ENCODE results near the gene ZFP14. TPM values are rescaled to one million over a fixed set of nuclear protein-coding genes. Genes with fewer than 3 reads are reported as not detected.
"Not testable (repeated sequence)": the region's sequence is repeated elsewhere in the genome, so short reads cannot be mapped to it uniquely, and the experiment has no call there.

Gene ZFP14
- total RNA-seq, 1 donor from 2014 or later, result 3.5 TPM

- peak; percentile 45 for DNase-seq (ENCODE audit: extremely low read depth, low read depth, low spot score)
Measured at GRCh38 chr19:36331353-36332228, 47.4 kb downstream of the ZFP14 start.

- DNase-seq (ENCODE audit: extremely low read depth, low read depth, low spot score), result no peak
Measured at GRCh38 chr19:36330216-36330615, 48.8 kb downstream of the ZFP14 start.

DNA sequence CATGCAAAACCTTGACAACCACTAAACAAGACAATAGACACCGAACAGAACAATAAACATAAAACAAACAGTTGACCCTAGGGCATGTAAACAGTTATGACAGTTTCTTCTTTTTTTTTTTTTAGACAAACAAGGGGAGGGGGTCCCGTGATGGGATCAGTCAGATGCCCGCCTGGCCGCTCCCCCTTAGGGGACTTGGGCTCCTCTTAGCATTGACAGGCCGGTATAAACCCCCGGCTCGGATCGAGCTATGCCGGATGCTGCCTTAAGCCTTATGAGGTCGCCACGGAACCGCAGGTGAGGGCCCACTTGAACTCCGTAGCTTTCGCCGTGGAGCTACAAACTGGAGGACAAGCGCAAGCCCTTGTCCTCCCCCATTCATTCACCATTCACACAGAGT is 49.5 kb downstream of the ZFP14 start:
- DNase-seq (ENCODE audit: extremely low read depth, low read depth, low spot score), result not testable (repeated sequence)

DNA sequence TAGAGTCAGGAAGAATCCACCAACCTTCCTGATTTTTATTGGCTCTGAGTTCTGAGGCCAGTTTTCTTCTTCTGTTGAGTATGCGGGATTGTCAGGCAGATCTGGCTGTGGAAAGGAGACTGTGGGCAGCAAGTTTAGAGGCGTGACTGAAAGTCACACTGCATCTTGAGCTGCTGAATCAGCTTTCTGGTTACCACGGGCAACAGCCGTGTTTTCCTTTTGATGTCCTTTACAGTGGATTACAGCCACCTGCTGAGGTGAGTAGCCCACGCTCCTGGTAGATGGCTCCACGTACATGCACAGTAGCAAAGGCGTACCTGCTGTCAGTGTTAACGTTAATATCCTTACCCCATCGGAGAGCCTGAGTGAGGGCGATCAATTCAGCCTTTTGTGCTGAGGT is 52.4 kb downstream of the ZFP14 start:
- not testable (repeated sequence) for DNase-seq (ENCODE audit: extremely low read depth, low read depth, low spot score)

- DNase-seq (ENCODE audit: extremely low read depth, low read depth, low spot score), result not testable (repeated sequence)
Measured at GRCh38 chr19:36315164-36315563, 63.8 kb downstream of the ZFP14 start.

- DNase-seq (ENCODE audit: extremely low read depth, low read depth, low spot score), result not testable (repeated sequence)
Measured at GRCh38 chr19:36314053-36314452, 64.9 kb downstream of the ZFP14 start.

GRCh38 chr19:36311098-36311760 is 67.8 kb downstream of the ZFP14 start:
- not testable (repeated sequence) for DNase-seq (ENCODE audit: extremely low read depth, low read depth, low spot score)

GRCh38 chr19:36310416-36310990 is 68.5 kb downstream of the ZFP14 start:
- DNase-seq (ENCODE audit: extremely low read depth, low read depth, low spot score), result not testable (repeated sequence)

DNA sequence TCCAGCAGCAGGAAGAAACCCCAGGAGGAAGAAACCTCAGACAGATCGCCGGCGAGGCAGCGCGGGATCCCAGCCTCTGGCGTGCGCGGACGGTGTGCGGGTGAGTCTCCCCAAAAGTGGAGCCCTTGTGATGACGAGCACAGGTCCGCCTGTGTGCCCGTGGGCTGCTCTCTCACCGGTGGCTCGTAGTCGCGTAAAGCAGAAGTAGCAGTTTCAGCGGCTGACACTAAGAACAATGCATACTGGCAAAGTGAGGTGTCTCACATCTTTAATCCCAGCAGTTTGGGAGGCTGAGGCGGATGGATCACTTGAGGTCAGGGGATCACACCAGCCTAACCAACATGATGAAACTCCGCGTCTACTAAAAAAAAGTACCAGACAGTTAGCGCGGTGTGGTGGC is 69.2 kb downstream of the ZFP14 start:
- not testable (repeated sequence) for DNase-seq (ENCODE audit: extremely low read depth, low read depth, low spot score)

- not testable (repeated sequence) for DNase-seq (ENCODE audit: extremely low read depth, low read depth, low spot score)
Measured at GRCh38 chr19:36309309-36309708, 69.7 kb downstream of the ZFP14 start.

GRCh38 chr19:36292317-36292716 is 86.7 kb downstream of the ZFP14 start:
- not testable (repeated sequence) for DNase-seq (ENCODE audit: extremely low read depth, low read depth, low spot score)

Other genes with a start within 250 kb of the ZFP14 start
- gene CAPNS1, start 239.1 kb downstream of the ZFP14 start, total RNA-seq, result 334 and 435 TPM in 2 replicates
- 4.8 and 26.8 TPM in 2 replicates for gene COX7A1, start 226.8 kb downstream of the ZFP14 start, total RNA-seq
- 1.2 and 2.9 TPM in 2 replicates for gene ZNF565, start 164.5 kb downstream of the ZFP14 start, total RNA-seq
- gene ZNF146, start 164.1 kb downstream of the ZFP14 start, total RNA-seq, result 68.7 and 77.4 TPM in 2 replicates
- 3.5 and 4.7 TPM in 2 replicates for gene ZFP82, start 39.4 kb upstream of the ZFP14 start, total RNA-seq
- 4.0 and 11.1 TPM in 2 replicates for gene ZNF566, start 110.4 kb upstream of the ZFP14 start, total RNA-seq
- 12.7 and 13.8 TPM in 2 replicates for gene ZNF260, start 149.1 kb upstream of the ZFP14 start, total RNA-seq
- 4.1 and 8.1 TPM in 2 replicates for gene ZNF529, start 194.1 kb upstream of the ZFP14 start, total RNA-seq
- 6.0 and 8.5 TPM in 2 replicates for gene ZNF382, start 226.1 kb upstream of the ZFP14 start, total RNA-seq